SK-N-SH (cell line): ENCODE results near the gene CCNK. TPM values are rescaled to one million over a fixed set of nuclear protein-coding genes. Genes with fewer than 3 reads are reported as not detected.

Experiments
- CTCF ChIA-PET: fragments of 300-600, 350-600 bp; formaldehyde crosslinking; extraction: SDS; loops from one replicate; lab custom pipeline; 2021; lab: Yijun Ruan, JAX
- POLR2A ChIA-PET: fragments of 350-600 bp; sonication (Branson Sonifier 250); formaldehyde crosslinking; extraction: SDS; loops from one replicate; lab custom pipeline; 2020; ENCODE audit warnings: antibody characterized with exemption, inconsistent platforms; lab: Yijun Ruan, JAX
- DNase-seq: peaks from one replicate; pipeline ENCODE4 v3.0.0; 2012
- H2AFZ ChIP-seq: fragments of 200-600 bp; sonication (generic); 2 replicates; pipeline ENCODE4 v1.8.1; 2016; ENCODE audit warnings: antibody characterized with exemption, mild to moderate bottlenecking, low read depth
- H3F3A ChIP-seq: fragments of 200-600 bp; sonication (generic); replicated peaks from 2 replicates; pipeline ENCODE3; 2016; ENCODE audit warnings: antibody characterized with exemption, mild to moderate bottlenecking; ENCODE audit not compliant: insufficient read depth
- H3K27ac ChIP-seq, 2 experiments: fragments of 200-500 bp in 1 of 2; fragments of 200-600 bp in 1 of 2; sonication (Bioruptor generic) in 1 of 2; sonication (generic), shearing (Covaris generic) in 1 of 2; 2 replicates each; pipeline versions ENCODE4 v1.5.1 to v1.6.1; 2014 to 2016; ENCODE audit warnings: low read depth in 2 of 2, inconsistent platforms in 1 of 2, low read length in 1 of 2, mild to moderate bottlenecking in 1 of 2, mixed read lengths in 1 of 2
- H3K27me3 ChIP-seq: fragments of 200-600 bp; sonication (generic), shearing (Covaris generic); 2 replicates; pipeline ENCODE4 v1.6.1; 2016; ENCODE audit warnings: mixed run types; ENCODE audit not compliant: insufficient read depth
- H3K36me3 ChIP-seq, 2 experiments: fragments of 200-500 bp in 1 of 2; fragments of 200-600 bp in 1 of 2; sonication (Bioruptor generic) in 1 of 2; sonication (generic) in 1 of 2; replicated peaks in 1 of 2; 2 replicates each; pipeline versions ENCODE3 to v1.5.1; 2014 to 2016; ENCODE audit warnings: low read length in 1 of 2, mild to moderate bottlenecking in 1 of 2; ENCODE audit not compliant: insufficient read depth in 2 of 2, control insufficient read depth in 1 of 2
- H3K4me1 ChIP-seq, 2 experiments: fragments of 200-500 bp in 1 of 2; fragments of 200-600 bp in 1 of 2; sonication (Bioruptor generic) in 1 of 2; sonication (generic), shearing (Covaris generic) in 1 of 2; 2 replicates each; pipeline versions ENCODE4 v1.5.1 to v1.6.1; 2014 to 2016; ENCODE audit warnings: low read depth in 1 of 2, low read length in 1 of 2, mixed run types in 1 of 2; ENCODE audit not compliant: insufficient read depth in 2 of 2, control insufficient read depth in 1 of 2
- H3K4me2 ChIP-seq: fragments of 200-600 bp; sonication (generic), shearing (Covaris generic); 2 replicates; pipeline ENCODE4 v1.6.1; 2017; ENCODE audit warnings: mixed run types
- H3K4me3 ChIP-seq, 2 experiments: fragments of 200-500 bp in 1 of 2; fragments of 200-600 bp in 1 of 2; sonication (Bioruptor generic) in 1 of 2; sonication (generic), shearing (Covaris generic) in 1 of 2; 2 replicates each; pipeline versions ENCODE4 v1.5.1 to v1.8.1; 2014 to 2016; ENCODE audit warnings: low read depth in 2 of 2, inconsistent platforms in 1 of 2, low read length in 1 of 2, mild to moderate bottlenecking in 1 of 2, mixed read lengths in 1 of 2, moderate library complexity in 1 of 2
- H3K79me2 ChIP-seq: fragments of 200-600 bp; sonication (generic); 2 replicates; pipeline ENCODE4 v1.8.1; 2017; ENCODE audit warnings: mild to moderate bottlenecking; ENCODE audit not compliant: insufficient read depth
- H3K9ac ChIP-seq: fragments of 200-600 bp; sonication (generic); 2 replicates; pipeline ENCODE4 v1.6.1; 2017; ENCODE audit warnings: mixed run types
- H3K9me2 ChIP-seq: fragments of 200-600 bp; sonication (generic); 2 replicates; pipeline ENCODE4 v1.6.1; 2017; ENCODE audit warnings: mixed run types
- H3K9me3 ChIP-seq: fragments of 200-600 bp; sonication (generic); 2 replicates; pipeline ENCODE4 v1.6.1; 2017; ENCODE audit warnings: mixed run types, mild to moderate bottlenecking, moderate library complexity
- H4K20me1 ChIP-seq: fragments of 200-600 bp; sonication (generic); 2 replicates; pipeline ENCODE4 v1.6.1; 2017; ENCODE audit warnings: mild to moderate bottlenecking, mixed run types; ENCODE audit not compliant: insufficient read depth
- CTCF ChIP-seq: fragments of 200-600 bp; sonication (generic); IDR thresholded peaks from 2 replicates; pipeline ENCODE4 v1.6.1; 2017; ENCODE audit warnings: antibody characterized with exemption, mild to moderate bottlenecking, moderate library complexity
- EP300 ChIP-seq, 2 experiments: IDR thresholded peaks; 2 replicates each; pipeline versions ENCODE4 v1.4.0 to v1.6.1; 2012; ENCODE audit warnings: borderline replicate concordance in 1 of 2, low read depth in 1 of 2, low read length in 1 of 2
- JUND ChIP-seq: IDR thresholded peaks from 2 replicates; pipeline ENCODE4 v1.4.0; 2012
- MEF2A ChIP-seq: IDR thresholded peaks from 2 replicates; pipeline ENCODE4 v1.4.0; 2012; ENCODE audit warnings: low read depth, borderline replicate concordance
- POLR2AphosphoS5 ChIP-seq: IDR thresholded peaks from 2 replicates; pipeline ENCODE4 v1.6.1; 2012; ENCODE audit warnings: low read depth, low read length
- RCOR1 ChIP-seq: fragments of 150-350 bp; IDR thresholded peaks from 2 replicates; pipeline ENCODE4 v1.6.1; 2017; ENCODE audit warnings: antibody characterized with exemption, low read length
- REST ChIP-seq: IDR thresholded peaks from 2 replicates; pipeline ENCODE4 v1.6.1; 2012; ENCODE audit warnings: mild to moderate bottlenecking, low read depth, low read length, moderate library complexity
- RFX5 ChIP-seq: IDR thresholded peaks from 2 replicates; pipeline ENCODE4 v1.6.1; 2012; ENCODE audit warnings: mild to moderate bottlenecking, improper control_type of control experiment, low read length
- TEAD4 ChIP-seq: IDR thresholded peaks from 2 replicates; pipeline ENCODE4 v1.4.0; 2012; ENCODE audit warnings: mild to moderate bottlenecking, borderline replicate concordance; ENCODE audit not compliant: insufficient read depth
- USF2 ChIP-seq: fragments of 150-350 bp; IDR thresholded peaks from 2 replicates; pipeline ENCODE4 v1.6.1; 2017; ENCODE audit warnings: antibody characterized with exemption, low read length, low read depth, borderline replicate concordance
- YY1 ChIP-seq: IDR thresholded peaks from 2 replicates; pipeline ENCODE4 v1.4.0; 2012; ENCODE audit warnings: low read depth, mild to moderate bottlenecking
- WGBS: methylation state at CpG from one replicate; pipeline ENCODE4 v1.1.6; 2017; ENCODE audit warnings: low lambda C conversion rate; 5-methylcytosine and 5-hydroxymethylcytosine counted together
- polyA plus RNA-seq, 3 experiments: library from polyadenylated mRNA; depleted of rRNA; stranded (reverse); fragments of >200 nt; gene quantifications; 2 replicates each; pipeline ENCODE4 v1.2.3, GENCODE V29; 2012
- TF ChIP-seq, protein P1 (sequence below): IDR thresholded peaks from 2 replicates; pipeline ENCODE4 v1.4.0; 2012; ENCODE audit warnings: low read depth, borderline replicate concordance
- TF ChIP-seq, protein P2 (sequence below): IDR thresholded peaks from 2 replicates; pipeline ENCODE4; 2012

CCNK gene
- polyA plus RNA-seq, 1 of the 3 experiments (the other 2 are of a cell fraction) = 14.6 TPM

GRCh38 chr14:99548871-99549515, 67.8 kb downstream of the CCNK start:
- no peak overlapping the region for H3K4me2 ChIP-seq
- no peaks in the 10 kb centered on the region for H3K9me3 ChIP-seq
- no peak overlapping the region for H2AFZ ChIP-seq
- no peak overlapping the region; a peak in 1 of 4 replicates for H3K27ac ChIP-seq
- H3K27me3 ChIP-seq = no peaks in the 10 kb centered on the region
- POLR2A ChIA-PET = interaction anchor here (1.0 kb wide), 1 partner anchor 12 kb away, joined by 3 read pairs; no protein-coding TSS in a partner anchor
- H3F3A ChIP-seq = peaks cover 2% of the 10 kb centered on the region
- no peak overlapping the region for H3K4me3 ChIP-seq
- H3K9ac ChIP-seq = no peak overlapping the region
- peaks cover 0 to 75% of the 10 kb centered on the region in 2 experiments; a peak in 1 of 4 replicates for H3K4me1 ChIP-seq
- TF ChIP-seq CTCF (no peak), EP300 (IDR thresholded peaks at IDR 0.05; ENCODE audit: borderline replicate concordance in 1 of 2, low read depth in 1 of 2, low read length in 1 of 2) (no peak), USF2 (no peak), JUND (no peak), POLR2AphosphoS5 (no peak)
- H3K79me2 ChIP-seq = peaks cover 78% of the 10 kb centered on the region
- no peak for DNase-seq
- CTCF ChIA-PET = interaction anchor here (1.3 to 2.4 kb wide), 2 partner anchors 13 to 243 kb away, joined by 3 to 11 read pairs; no protein-coding TSS in a partner anchor
- peaks cover 69% of the 10 kb centered on the region; the same call in 1 of the 2 replicates for H4K20me1 ChIP-seq
- H3K36me3 ChIP-seq = no peaks in the 10 kb centered on the region
- 84% methylated on average over 9 of the region's 10 CpGs for WGBS
- no peaks in the 10 kb centered on the region for H3K9me2 ChIP-seq

DNA sequence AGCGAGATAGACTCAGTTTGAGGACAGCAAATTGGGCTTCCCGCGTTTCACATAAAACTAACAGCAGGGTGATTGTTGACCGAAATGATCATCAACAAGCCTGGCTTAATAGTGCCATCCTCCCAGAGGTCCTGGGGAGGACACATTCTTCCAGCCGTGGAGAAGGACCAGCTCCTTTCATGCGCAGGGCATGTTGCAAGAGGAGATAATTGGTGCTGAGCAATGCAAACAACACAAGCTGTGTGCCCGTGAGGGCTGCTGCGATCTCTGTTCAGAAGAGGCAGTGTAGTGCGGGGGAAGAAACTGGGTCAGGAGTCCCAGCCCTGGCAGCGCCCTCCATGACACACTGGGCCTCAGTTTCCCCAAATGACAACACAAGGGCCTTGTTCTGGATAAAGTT, 68.5 kb downstream of the CCNK start:
- H3K4me1 ChIP-seq = peaks cover 0 to 75% of the 10 kb centered on the region in 2 experiments; a peak in 1 of 4 replicates
- peaks cover 79% of the 10 kb centered on the region for H3K79me2 ChIP-seq
- ChIA-PET POLR2A (no interaction called here), CTCF (interaction anchor here (1.1 to 2.4 kb wide), 2 partner anchors 12 to 79 kb away, joined by 4 to 11 read pairs; no protein-coding TSS in a partner anchor)
- no peaks in the 10 kb centered on the region for H3K36me3 ChIP-seq
- peaks cover 72% of the 10 kb centered on the region; the same call in 1 of the 2 replicates for H4K20me1 ChIP-seq
- no peak overlapping the region for H2AFZ ChIP-seq
- H3F3A ChIP-seq = peaks cover 2% of the 10 kb centered on the region
- H3K4me2 ChIP-seq = no peak overlapping the region
- no peak overlapping the region for H3K4me3 ChIP-seq
- no peak overlapping the region for H3K9ac ChIP-seq
- no peak for DNase-seq
- no peaks in the 10 kb centered on the region for H3K27me3 ChIP-seq
- TF ChIP-seq REST (no peak), EP300 (IDR thresholded peaks at IDR 0.05; ENCODE audit: borderline replicate concordance in 1 of 2, low read depth in 1 of 2, low read length in 1 of 2) (no peak), MEF2A (no peak), RFX5 (no peak), RCOR1 (no peak), TEAD4 (no peak), YY1 (no peak)
- TF ChIP-seq, protein P1, sequence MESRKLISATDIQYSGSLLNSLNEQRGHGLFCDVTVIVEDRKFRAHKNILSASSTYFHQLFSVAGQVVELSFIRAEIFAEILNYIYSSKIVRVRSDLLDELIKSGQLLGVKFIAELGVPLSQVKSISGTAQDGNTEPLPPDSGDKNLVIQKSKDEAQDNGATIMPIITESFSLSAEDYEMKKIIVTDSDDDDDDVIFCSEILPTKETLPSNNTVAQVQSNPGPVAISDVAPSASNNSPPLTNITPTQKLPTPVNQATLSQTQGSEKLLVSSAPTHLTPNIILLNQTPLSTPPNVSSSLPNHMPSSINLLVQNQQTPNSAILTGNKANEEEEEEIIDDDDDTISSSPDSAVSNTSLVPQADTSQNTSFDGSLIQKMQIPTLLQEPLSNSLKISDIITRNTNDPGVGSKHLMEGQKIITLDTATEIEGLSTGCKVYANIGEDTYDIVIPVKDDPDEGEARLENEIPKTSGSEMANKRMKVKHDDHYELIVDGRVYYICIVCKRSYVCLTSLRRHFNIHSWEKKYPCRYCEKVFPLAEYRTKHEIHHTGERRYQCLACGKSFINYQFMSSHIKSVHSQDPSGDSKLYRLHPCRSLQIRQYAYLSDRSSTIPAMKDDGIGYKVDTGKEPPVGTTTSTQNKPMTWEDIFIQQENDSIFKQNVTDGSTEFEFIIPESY = no peak
- TF ChIP-seq, protein P2, sequence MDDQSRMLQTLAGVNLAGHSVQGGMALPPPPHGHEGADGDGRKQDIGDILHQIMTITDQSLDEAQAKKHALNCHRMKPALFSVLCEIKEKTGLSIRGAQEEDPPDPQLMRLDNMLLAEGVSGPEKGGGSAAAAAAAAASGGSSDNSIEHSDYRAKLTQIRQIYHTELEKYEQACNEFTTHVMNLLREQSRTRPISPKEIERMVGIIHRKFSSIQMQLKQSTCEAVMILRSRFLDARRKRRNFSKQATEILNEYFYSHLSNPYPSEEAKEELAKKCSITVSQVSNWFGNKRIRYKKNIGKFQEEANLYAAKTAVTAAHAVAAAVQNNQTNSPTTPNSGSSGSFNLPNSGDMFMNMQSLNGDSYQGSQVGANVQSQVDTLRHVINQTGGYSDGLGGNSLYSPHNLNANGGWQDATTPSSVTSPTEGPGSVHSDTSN = no peak
- H3K27ac ChIP-seq = no peak overlapping the region; a peak in 1 of 4 replicates
- 80% methylated on average over 10 of the region's 10 CpGs for WGBS
- H3K9me2 ChIP-seq = no peaks in the 10 kb centered on the region
- H3K9me3 ChIP-seq = no peaks in the 10 kb centered on the region
